HEK293 (cell line): Measurements from ENCODE around the gene CASP10.
A peak's percentile ranks its signal among the peaks of the same experiment; 100 is the strongest.

Experiments
- CTCF ChIA-PET: fragments of 350-600 bp; formaldehyde crosslinking; extraction: SDS; loops from one replicate; lab custom pipeline; 2021; ENCODE audit warnings: antibody characterized with exemption; lab: Yijun Ruan, JAX
- POLR2A ChIA-PET: fragments of 300-600 bp; formaldehyde crosslinking; extraction: SDS; loops from one replicate; lab custom pipeline; 2020; ENCODE audit warnings: antibody characterized with exemption, inconsistent platforms; lab: Yijun Ruan, JAX
- H3K27ac ChIP-seq: fragments of 200-500 bp; sonication (Bioruptor generic); 2 replicates; pipeline ENCODE4 v1.5.1; 2014; ENCODE audit warnings: low read depth, low read length, control low read depth, inconsistent platforms; ENCODE audit errors: extremely low read depth
- H3K36me3 ChIP-seq, 2 experiments: fragments of 200-500 bp in 1 of 2; sonication (Bioruptor generic) in 1 of 2; 1 replicate in 1 of 2; 2 replicates in 1 of 2; pipeline ENCODE4 v1.5.1; 2014 to 2017; ENCODE audit warnings: inconsistent platforms in 2 of 2, low read length in 2 of 2; ENCODE audit not compliant: control insufficient read depth in 2 of 2, insufficient read depth in 1 of 2
- H3K4me1 ChIP-seq: fragments of 200-500 bp; sonication (Bioruptor generic); 2 replicates; pipeline ENCODE4 v1.5.1; 2014; ENCODE audit warnings: mild to moderate bottlenecking, low read length, inconsistent platforms; ENCODE audit not compliant: control insufficient read depth, insufficient read depth
- H3K4me3 ChIP-seq: 2 replicates; pipeline ENCODE4 v1.5.1; 2011; ENCODE audit warnings: low read depth, mild to moderate bottlenecking, control low read depth, low read length, moderate library complexity
- H3K9me3 ChIP-seq: fragments of 200-500 bp; sonication (Bioruptor generic); 2 replicates; pipeline ENCODE4 v1.5.1; 2014; ENCODE audit warnings: low read depth, low read length, inconsistent platforms; ENCODE audit not compliant: control insufficient read depth, insufficient read depth
- GLIS1 ChIP-seq: fragments of 450-650 bp; formaldehyde crosslinking; IDR thresholded peaks from 2 replicates; pipeline ENCODE4 v1.5.1; 2016; ENCODE audit warnings: missing biosample characterization, missing genetic modification characterization
- IKZF3 ChIP-seq: fragments of 450-650 bp; IDR thresholded peaks from 2 replicates; pipeline ENCODE4 v1.5.0; 2018; ENCODE audit warnings: missing biosample characterization, mild to moderate bottlenecking, missing genetic modification characterization, moderate library complexity
- KLF9 ChIP-seq: fragments of 450-650 bp; formaldehyde crosslinking; IDR thresholded peaks from 2 replicates; pipeline ENCODE4 v1.5.1; 2016; ENCODE audit warnings: missing biosample characterization, missing genetic modification characterization, low read depth
- PRDM1 ChIP-seq: fragments of 450-650 bp; formaldehyde crosslinking; IDR thresholded peaks from 2 replicates; pipeline ENCODE4; 2016; ENCODE audit warnings: missing biosample characterization, missing genetic modification characterization
- SP2 ChIP-seq: fragments of 450-650 bp; formaldehyde crosslinking; IDR thresholded peaks from 2 replicates; pipeline ENCODE4 v1.5.1; 2016; ENCODE audit warnings: missing biosample characterization, missing genetic modification characterization
- SP3 ChIP-seq: fragments of 450-650 bp; formaldehyde crosslinking; IDR thresholded peaks from 2 replicates; pipeline ENCODE4 v1.5.1; 2016; ENCODE audit warnings: missing biosample characterization, missing genetic modification characterization
- ZFHX2 ChIP-seq: fragments of 450-650 bp; formaldehyde crosslinking; conservative IDR thresholded peaks from 2 replicates; pipeline ENCODE4 v1.5.1; 2016; ENCODE audit warnings: missing biosample characterization, missing genetic modification characterization
- ZFP3 ChIP-seq: fragments of 450-650 bp; formaldehyde crosslinking; IDR thresholded peaks from 2 replicates; pipeline ENCODE4 v1.5.1; 2016; ENCODE audit warnings: low read depth, missing biosample characterization, missing genetic modification characterization
- ZNF133 ChIP-seq: fragments of 450-650 bp; formaldehyde crosslinking; IDR thresholded peaks from 2 replicates; pipeline ENCODE4 v1.5.1; 2016; ENCODE audit warnings: missing biosample characterization, missing genetic modification characterization
- ZNF169 ChIP-seq: fragments of 450-650 bp; formaldehyde crosslinking; IDR thresholded peaks from 2 replicates; pipeline ENCODE4 v1.5.1; 2016; ENCODE audit warnings: missing biosample characterization, missing genetic modification characterization
- ZNF26 ChIP-seq: fragments of 450-650 bp; formaldehyde crosslinking; IDR thresholded peaks from 2 replicates; pipeline ENCODE4 v1.5.1; 2016; ENCODE audit warnings: missing biosample characterization, missing genetic modification characterization
- ZNF280D ChIP-seq: fragments of 450-650 bp; formaldehyde crosslinking; IDR thresholded peaks from 2 replicates; pipeline ENCODE4 v1.5.1; 2016; ENCODE audit warnings: missing biosample characterization, missing genetic modification characterization
- ZNF292 ChIP-seq: fragments of 450-650 bp; formaldehyde crosslinking; IDR thresholded peaks from 2 replicates; pipeline ENCODE4 v1.5.1; 2016; ENCODE audit warnings: low read depth, missing biosample characterization, missing genetic modification characterization, borderline replicate concordance
- ZNF423 ChIP-seq: fragments of 450-650 bp; formaldehyde crosslinking; IDR thresholded peaks from 2 replicates; pipeline ENCODE4 v1.5.1; 2016; ENCODE audit warnings: missing biosample characterization, missing genetic modification characterization
- ZNF776 ChIP-seq: fragments of 450-650 bp; formaldehyde crosslinking; IDR thresholded peaks from 2 replicates; pipeline ENCODE4 v1.5.0; 2017; ENCODE audit warnings: missing biosample characterization, missing genetic modification characterization, borderline replicate concordance
- ZSCAN16 ChIP-seq: fragments of 450-650 bp; formaldehyde crosslinking; IDR thresholded peaks from 2 replicates; pipeline ENCODE4 v1.5.1; 2016; ENCODE audit warnings: missing biosample characterization, missing genetic modification characterization
- TF ChIP-seq, protein P1 (sequence below): fragments of 450-650 bp; formaldehyde crosslinking; IDR thresholded peaks from 2 replicates; pipeline ENCODE4 v1.5.1; 2016; ENCODE audit warnings: missing biosample characterization, missing genetic modification characterization, borderline replicate concordance

The CASP10 gene

GRCh38 chr2:201271917-201272316, 89.0 kb downstream of the CASP10 start (continued):
- TF ChIP-seq, protein P1, sequence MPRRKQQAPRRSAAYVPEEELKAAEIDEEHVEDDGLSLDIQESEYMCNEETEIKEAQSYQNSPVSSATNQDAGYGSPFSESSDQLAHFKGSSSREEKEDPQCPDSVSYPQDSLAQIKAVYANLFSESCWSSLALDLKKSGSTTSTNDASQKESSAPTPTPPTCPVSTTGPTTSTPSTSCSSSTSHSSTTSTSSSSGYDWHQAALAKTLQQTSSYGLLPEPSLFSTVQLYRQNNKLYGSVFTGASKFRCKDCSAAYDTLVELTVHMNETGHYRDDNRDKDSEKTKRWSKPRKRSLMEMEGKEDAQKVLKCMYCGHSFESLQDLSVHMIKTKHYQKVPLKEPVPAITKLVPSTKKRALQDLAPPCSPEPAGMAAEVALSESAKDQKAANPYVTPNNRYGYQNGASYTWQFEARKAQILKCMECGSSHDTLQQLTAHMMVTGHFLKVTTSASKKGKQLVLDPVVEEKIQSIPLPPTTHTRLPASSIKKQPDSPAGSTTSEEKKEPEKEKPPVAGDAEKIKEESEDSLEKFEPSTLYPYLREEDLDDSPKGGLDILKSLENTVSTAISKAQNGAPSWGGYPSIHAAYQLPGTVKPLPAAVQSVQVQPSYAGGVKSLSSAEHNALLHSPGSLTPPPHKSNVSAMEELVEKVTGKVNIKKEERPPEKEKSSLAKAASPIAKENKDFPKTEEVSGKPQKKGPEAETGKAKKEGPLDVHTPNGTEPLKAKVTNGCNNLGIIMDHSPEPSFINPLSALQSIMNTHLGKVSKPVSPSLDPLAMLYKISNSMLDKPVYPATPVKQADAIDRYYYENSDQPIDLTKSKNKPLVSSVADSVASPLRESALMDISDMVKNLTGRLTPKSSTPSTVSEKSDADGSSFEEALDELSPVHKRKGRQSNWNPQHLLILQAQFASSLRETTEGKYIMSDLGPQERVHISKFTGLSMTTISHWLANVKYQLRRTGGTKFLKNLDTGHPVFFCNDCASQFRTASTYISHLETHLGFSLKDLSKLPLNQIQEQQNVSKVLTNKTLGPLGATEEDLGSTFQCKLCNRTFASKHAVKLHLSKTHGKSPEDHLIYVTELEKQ (tag by site-specific recombination), result no peak
- TF ChIP-seq ZSCAN16 (tag by site-specific recombination) (no peak), GLIS1 (tag by site-specific recombination) (no peak), ZNF280D (tag by site-specific recombination) (no peak), ZFHX2 (tag by site-specific recombination) (no peak), SP2 (tag by site-specific recombination) (no peak), ZNF169 (no peak), IKZF3 (tag by site-specific recombination) (no peak)

DNA sequence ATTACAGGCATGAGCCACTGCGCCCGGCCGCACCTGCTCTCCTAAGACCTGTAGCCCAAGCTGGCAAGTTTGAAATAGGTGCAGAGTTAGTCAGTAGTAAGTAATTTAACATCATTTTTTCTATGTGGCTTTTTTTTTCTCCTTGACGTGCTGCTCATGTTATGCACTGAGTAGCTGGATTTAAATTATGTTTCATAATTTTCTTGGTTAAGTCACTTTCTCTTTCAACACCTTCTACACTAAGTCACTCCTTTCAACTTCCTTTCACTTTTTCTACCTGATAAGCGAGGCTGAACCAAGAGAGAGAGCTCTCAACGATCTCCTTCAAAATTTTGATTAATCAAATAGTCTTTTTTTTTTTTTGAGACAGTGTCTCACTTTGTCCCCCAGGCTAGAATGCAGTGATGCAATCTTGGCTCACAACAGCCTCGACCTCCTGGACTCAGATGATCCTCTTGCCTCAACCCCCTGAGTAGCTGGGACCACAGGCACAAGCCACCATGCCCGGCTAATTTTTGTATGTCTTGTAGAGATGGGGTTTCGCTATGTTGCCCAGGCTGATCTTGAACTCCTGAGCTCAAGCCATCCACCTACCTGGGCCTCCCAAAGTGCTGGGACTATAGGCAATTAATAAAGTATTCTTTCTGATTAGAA, 90.5 kb downstream of the CASP10 start:
- TF ChIP-seq ZNF133 (tag by site-specific recombination) (no peak), PRDM1 (tag by site-specific recombination) (peak; percentile 81)
- ChIA-PET POLR2A (no interaction called here), CTCF (interaction anchor here (0.6 to 0.7 kb wide), 4 partner anchors 16 to 415 kb away, joined by 3 to 4 read pairs (median 4); no protein-coding TSS in a partner anchor)
- H3K9me3 ChIP-seq, result no peaks in the 10 kb centered on the region
- H3K27ac ChIP-seq, result no peak overlapping the region
- H3K4me1 ChIP-seq, result no peaks in the 10 kb centered on the region
- peaks cover 11 to 88% of the 10 kb centered on the region in 2 experiments for H3K36me3 ChIP-seq
- H3K4me3 ChIP-seq, result no peak overlapping the region

DNA sequence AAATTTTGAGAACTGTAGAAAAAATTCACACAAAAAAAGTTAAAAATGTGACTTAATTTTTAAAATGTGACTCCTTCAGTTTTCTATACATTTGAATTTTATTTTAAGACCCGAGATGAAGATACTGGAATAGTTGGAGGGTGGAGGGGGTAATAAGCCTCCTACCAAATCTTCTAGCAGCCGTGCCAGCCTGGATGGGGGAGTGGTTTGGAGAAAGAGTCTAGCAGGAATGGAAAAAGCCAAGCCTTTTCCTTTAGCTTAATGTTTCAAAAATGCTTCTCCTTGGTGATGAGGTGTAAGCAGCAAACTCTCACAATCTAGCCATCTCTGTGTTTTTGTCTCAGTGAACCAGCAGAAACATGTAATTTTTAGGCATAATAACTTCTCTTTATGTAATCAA, 92.1 kb downstream of the CASP10 start:
- CTCF ChIA-PET, result interaction anchor here (0.6 to 0.7 kb wide), 2 partner anchors 11 to 185 kb away, joined by 3 read pairs; no protein-coding TSS in a partner anchor
- POLR2A ChIA-PET, result no interaction called here
- Histone ChIP-seq H3K4me1 (no peaks in the 10 kb centered on the region), H3K36me3 (peaks cover 13 to 87% of the 10 kb centered on the region in 2 experiments), H3K9me3 (no peaks in the 10 kb centered on the region), H3K27ac (no peak overlapping the region), H3K4me3 (no peak overlapping the region)
- TF ChIP-seq ZNF292, result no peak
- no peak for TF ChIP-seq ZNF26 (tag by site-specific recombination)
- TF ChIP-seq SP3 (tag by site-specific recombination), result no peak
- TF ChIP-seq ZNF423 (tag by site-specific recombination), result no peak
- no peak for TF ChIP-seq ZFP3
- TF ChIP-seq ZNF776, result no peak
- no peak for TF ChIP-seq KLF9 (tag by site-specific recombination)
